Stimulated activated CD4-positive, alpha-beta T cell treated with anti-CD3 and anti-CD28 coated beads, Interleukin-12 subunit alpha, Interleukin-12 subunit beta, amount 100 ng/mL, for 48 hours (primary cell): ENCODE results near the gene SLC10A7.

Source experiments
- DNase-seq, 3 donors: peaks; one replicate each; pipeline ENCODE4 v3.0.0-alpha.2; 2020; ENCODE audit warnings: low read depth in 2 of 3, low spot score in 1 of 3

The SLC10A7 gene

GRCh38 chr4:146315184-146315583, 206.6 kb downstream of the SLC10A7 start:
- no peak for DNase-seq

- DNase-seq, result no peak
Measured at GRCh38 chr4:146311238-146311970, 210.3 kb downstream of the SLC10A7 start.

GRCh38 chr4:146310319-146311021, 211.3 kb downstream of the SLC10A7 start:
- DNase-seq, result no peak

- DNase-seq, result no peak
Measured at GRCh38 chr4:146308951-146309350, 212.8 kb downstream of the SLC10A7 start.

- DNase-seq, result no peak
Measured at GRCh38 chr4:146302822-146303221, 218.9 kb downstream of the SLC10A7 start.

- no peak for DNase-seq
Measured at GRCh38 chr4:146299607-146300006, 222.1 kb downstream of the SLC10A7 start.

- no peak for DNase-seq
Measured at GRCh38 chr4:146294776-146295175, 227.0 kb downstream of the SLC10A7 start.

- DNase-seq, result no peak
Measured at GRCh38 chr4:146292508-146292907, 229.2 kb downstream of the SLC10A7 start.

GRCh38 chr4:146291313-146291712, 230.4 kb downstream of the SLC10A7 start:
- DNase-seq, result no peak

GRCh38 chr4:146288193-146288592, 233.5 kb downstream of the SLC10A7 start:
- DNase-seq, result no peak

GRCh38 chr4:146285037-146285436, 236.7 kb downstream of the SLC10A7 start:
- no peak for DNase-seq

- DNase-seq, result no peak
Measured at GRCh38 chr4:146283758-146284651, 237.7 kb downstream of the SLC10A7 start.

- DNase-seq, result no peak
Measured at GRCh38 chr4:146282657-146283056, 239.1 kb downstream of the SLC10A7 start.

- DNase-seq, result no peak
Measured at GRCh38 chr4:146278986-146279385, 242.8 kb downstream of the SLC10A7 start.

GRCh38 chr4:146275370-146275769, 246.4 kb downstream of the SLC10A7 start:
- DNase-seq, result no peak

GRCh38 chr4:146274774-146275173, 247.0 kb downstream of the SLC10A7 start:
- DNase-seq, result no peak

GRCh38 chr4:146273204-146273901, 248.4 kb downstream of the SLC10A7 start:
- no peak for DNase-seq

- DNase-seq, result no peak
Measured at GRCh38 chr4:146271466-146271865, 250.3 kb downstream of the SLC10A7 start.

- DNase-seq, result no peak
Measured at GRCh38 chr4:146269228-146269653, 252.5 kb downstream of the SLC10A7 start.

GRCh38 chr4:146267826-146268225, 253.9 kb downstream of the SLC10A7 start:
- no peak for DNase-seq

GRCh38 chr4:146265950-146266490, 255.7 kb downstream of the SLC10A7 start:
- DNase-seq, result no peak
